Kidney epithelial cell (primary cell): Measurements from ENCODE around the gene KRT77. TPM values are rescaled to one million over a fixed set of nuclear protein-coding genes. Genes with fewer than 3 reads are reported as not detected.

Experiments used
- DNase-seq: peaks from one replicate; pipeline ENCODE4 v3.0.0-alpha.2; 2010; ENCODE audit warnings: low read depth
- H3K27me3 ChIP-seq: 2 replicates; pipeline ENCODE4 v1.6.0; 2011; ENCODE audit warnings: low read length; ENCODE audit not compliant: control insufficient read depth, insufficient read depth
- H3K36me3 ChIP-seq: 2 replicates; pipeline ENCODE4 v1.5.1; 2011; ENCODE audit warnings: low read length; ENCODE audit not compliant: control insufficient read depth, insufficient read depth
- H3K4me3 ChIP-seq: 2 replicates; pipeline ENCODE4 v1.5.1; 2011; ENCODE audit warnings: low read depth, mild to moderate bottlenecking, control low read depth, low read length
- total RNA-seq: library from RNA; depleted of rRNA; stranded (reverse); fragments of >200 nt; gene quantifications from 2 replicates; pipeline ENCODE4 v1.2.3, GENCODE V29; 2015
- TF ChIP-seq, protein P1 (sequence below): IDR thresholded peaks from 2 replicates; pipeline ENCODE4 v1.5.1; 2011; ENCODE audit warnings: mild to moderate bottlenecking, moderate library complexity, low read length, control low read depth, inconsistent platforms; ENCODE audit not compliant: insufficient read depth, poor library complexity, severe bottlenecking

KRT77 gene
- total RNA-seq, 1 donor from 2014 or later: not detected

DNA sequence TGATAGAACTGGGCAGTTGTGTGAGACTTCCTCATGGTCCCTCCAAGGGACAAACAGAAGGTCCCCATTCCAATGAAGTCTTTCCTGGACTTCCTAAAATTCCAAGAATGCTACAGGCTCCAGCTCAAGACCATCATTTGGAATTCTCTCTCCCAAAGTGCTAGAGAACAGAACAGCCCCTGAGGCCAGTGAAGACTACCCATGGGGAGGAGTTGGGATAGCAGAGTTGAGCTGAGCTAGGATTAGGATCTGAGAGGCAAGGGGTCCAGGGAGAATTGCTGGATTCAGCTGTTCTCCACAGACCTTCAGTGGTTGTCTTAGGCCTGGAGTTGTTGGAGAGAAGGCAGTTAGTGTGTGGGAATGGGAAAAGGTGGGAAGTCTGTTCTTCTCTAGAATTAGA is 33.9 kb downstream of the KRT77 start:
- DNase-seq: no peak
- Histone ChIP-seq H3K4me3 (no peak overlapping the region), H3K36me3 (no peaks in the 10 kb centered on the region), H3K27me3 (peaks cover 2% of the 10 kb centered on the region)
- TF ChIP-seq, protein P1, sequence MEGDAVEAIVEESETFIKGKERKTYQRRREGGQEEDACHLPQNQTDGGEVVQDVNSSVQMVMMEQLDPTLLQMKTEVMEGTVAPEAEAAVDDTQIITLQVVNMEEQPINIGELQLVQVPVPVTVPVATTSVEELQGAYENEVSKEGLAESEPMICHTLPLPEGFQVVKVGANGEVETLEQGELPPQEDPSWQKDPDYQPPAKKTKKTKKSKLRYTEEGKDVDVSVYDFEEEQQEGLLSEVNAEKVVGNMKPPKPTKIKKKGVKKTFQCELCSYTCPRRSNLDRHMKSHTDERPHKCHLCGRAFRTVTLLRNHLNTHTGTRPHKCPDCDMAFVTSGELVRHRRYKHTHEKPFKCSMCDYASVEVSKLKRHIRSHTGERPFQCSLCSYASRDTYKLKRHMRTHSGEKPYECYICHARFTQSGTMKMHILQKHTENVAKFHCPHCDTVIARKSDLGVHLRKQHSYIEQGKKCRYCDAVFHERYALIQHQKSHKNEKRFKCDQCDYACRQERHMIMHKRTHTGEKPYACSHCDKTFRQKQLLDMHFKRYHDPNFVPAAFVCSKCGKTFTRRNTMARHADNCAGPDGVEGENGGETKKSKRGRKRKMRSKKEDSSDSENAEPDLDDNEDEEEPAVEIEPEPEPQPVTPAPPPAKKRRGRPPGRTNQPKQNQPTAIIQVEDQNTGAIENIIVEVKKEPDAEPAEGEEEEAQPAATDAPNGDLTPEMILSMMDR: no peak

DNA sequence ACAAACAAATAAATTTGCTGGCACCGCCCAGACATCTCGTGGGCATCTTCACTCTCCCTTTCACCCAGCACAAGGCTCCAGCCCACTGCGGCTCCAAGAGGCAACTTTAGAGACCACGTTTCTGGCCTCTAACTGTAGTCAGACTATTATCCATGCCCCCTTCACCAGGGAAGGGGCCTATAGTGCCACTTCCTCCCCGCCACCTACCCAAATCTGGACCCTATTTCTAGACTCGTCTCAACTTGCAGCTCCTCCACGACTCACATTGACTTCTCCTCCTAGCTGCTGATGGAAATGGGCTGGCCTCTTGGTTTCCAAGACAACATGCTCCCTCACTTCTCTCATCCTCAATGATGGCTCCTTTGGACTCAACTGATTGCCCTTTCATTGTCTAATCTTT is 35.4 kb downstream of the KRT77 start:
- Histone ChIP-seq H3K4me3 (no peak overlapping the region), H3K36me3 (no peaks in the 10 kb centered on the region), H3K27me3 (peaks cover 3% of the 10 kb centered on the region)
- no peak for DNase-seq
- TF ChIP-seq, protein P1: no peak

DNA sequence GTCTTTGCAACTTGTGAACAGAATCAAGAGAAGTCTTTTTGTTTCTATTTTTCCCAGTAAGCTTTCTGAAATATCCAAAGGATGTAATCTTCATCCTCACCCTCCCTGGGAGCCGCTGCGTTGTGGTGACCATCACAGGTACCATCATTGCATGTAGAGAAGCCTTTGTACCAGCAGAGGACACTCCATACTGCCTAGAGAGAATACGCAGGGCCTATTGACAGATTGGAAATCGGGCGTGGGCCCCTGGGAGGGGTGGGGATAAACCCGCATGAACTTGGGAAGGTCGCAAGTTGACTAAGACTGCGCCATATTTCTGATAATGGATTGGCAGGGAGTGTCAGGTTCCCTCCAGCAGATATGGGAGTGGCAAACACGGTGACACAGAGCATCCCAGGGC is 35.8 kb downstream of the KRT77 start:
- DNase-seq: no peak
- Histone ChIP-seq H3K36me3 (no peaks in the 10 kb centered on the region), H3K27me3 (peaks cover 3% of the 10 kb centered on the region), H3K4me3 (no peak overlapping the region)
- TF ChIP-seq, protein P1: no peak

DNA sequence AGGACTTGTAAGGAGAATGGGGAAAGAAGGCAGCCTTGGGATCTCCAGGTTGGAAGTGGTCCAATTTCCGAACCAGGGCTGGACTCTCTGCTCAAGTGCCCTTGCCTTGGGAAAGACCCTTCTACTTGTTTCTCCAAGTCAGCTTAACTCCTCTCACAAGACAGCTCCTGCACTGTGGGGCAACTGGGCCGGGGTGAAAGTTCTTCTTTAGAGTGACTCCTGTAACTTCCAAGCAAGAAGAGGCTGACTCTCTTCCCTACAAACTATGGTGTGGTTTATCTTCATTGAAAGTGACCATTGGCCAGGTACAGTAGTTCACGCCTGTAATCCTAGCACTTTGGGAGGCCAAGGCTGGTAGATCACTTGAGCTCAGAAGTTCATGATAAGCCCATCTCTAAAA is 36.9 kb downstream of the KRT77 start:
- Histone ChIP-seq H3K4me3 (no peak overlapping the region), H3K27me3 (peaks cover 3% of the 10 kb centered on the region), H3K36me3 (no peaks in the 10 kb centered on the region)
- DNase-seq: no peak
- TF ChIP-seq, protein P1: no peak

DNA sequence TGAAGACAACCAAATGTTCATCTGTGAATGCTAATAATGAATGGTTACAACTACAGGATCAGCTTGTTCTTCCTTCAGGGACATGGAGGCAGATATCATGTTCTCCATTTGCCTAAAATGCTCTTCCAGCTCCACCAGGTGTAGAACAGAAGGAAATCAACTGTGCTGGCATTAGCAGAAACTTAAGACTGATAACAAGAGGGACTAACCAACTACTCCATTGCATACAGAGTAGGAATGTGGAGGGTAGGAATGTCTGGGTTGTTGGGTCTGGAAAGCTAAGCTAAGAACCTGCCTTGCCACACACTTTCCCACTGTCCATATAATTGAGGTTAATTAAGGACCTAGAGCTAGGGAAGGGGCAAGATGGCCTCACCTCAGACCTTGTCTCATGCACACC is 39.9 kb downstream of the KRT77 start:
- no peak for DNase-seq
- TF ChIP-seq, protein P1: no peak
- H3K4me3 ChIP-seq: no peak overlapping the region
- H3K36me3 ChIP-seq: no peaks in the 10 kb centered on the region
- peaks cover 3% of the 10 kb centered on the region for H3K27me3 ChIP-seq

DNA sequence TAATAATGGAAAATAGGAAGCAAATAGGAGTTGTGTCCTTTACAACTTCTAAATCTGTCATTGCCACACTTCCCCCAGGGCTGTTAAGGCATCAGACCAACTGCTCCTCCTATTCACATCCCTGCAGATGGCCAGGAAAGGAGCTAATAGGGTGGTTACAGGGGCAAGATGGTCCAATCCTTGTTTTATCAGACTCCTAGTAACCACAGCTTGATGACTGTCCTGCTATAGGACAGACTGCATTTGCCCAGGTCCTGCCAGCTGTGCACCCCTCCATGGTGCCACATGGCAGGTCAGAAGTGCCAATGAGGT is 40.5 kb downstream of the KRT77 start:
- no peak overlapping the region for H3K4me3 ChIP-seq
- H3K36me3 ChIP-seq: no peaks in the 10 kb centered on the region
- TF ChIP-seq, protein P1: no peak
- no peak for DNase-seq
- peaks cover 3% of the 10 kb centered on the region for H3K27me3 ChIP-seq
